Left forelimb (tissue), 1 donor: ENCODE data around the gene PTGDS.

ENCODE experiments used
- DNase-seq: peaks from one replicate; pipeline ENCODE4 v3.0.0-alpha.2; 2018; ENCODE audit warnings: low spot score

The PTGDS gene

GRCh38 chr9:137011156-137011555 lies 33.9 kb downstream of the PTGDS start:
- no peak for DNase-seq

DNA sequence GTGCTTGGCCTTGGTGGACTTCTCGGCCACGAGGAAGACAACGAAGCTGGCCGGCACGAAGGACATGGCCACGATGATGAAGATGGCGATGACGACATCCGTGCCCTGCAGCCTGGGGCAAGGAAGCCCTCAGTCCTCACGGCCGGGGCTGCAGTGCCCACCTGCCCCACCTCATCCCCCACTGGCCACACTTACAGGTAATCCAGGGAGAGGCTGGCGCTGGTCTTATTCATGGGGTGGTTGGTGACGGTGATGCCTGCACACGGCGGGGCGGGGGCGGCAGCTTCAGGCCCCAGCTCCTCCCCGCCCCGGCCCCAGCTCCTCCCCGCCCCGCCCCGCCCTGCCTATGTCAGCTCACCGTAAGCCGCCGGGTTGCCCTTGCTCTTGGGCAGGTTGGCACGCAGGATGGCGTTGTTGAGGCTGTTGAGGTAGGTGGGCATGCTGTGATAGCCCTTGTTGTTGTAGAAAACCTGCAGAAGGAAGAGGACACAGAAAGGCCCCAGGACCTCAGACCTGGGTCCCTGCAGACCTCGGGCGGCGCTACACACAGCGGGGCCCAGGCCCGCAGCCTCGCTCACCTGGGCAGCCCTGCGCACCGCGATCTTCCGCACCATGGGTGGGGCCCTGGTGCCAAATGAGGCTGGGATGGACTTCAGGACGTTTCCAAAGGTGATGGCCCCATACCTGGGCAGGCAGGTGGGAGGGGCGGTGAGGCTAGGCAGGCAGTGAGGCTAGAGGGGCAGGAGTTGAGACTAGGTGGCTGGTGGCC lies 34.8 kb downstream of the PTGDS start:
- no peak for DNase-seq

DNA sequence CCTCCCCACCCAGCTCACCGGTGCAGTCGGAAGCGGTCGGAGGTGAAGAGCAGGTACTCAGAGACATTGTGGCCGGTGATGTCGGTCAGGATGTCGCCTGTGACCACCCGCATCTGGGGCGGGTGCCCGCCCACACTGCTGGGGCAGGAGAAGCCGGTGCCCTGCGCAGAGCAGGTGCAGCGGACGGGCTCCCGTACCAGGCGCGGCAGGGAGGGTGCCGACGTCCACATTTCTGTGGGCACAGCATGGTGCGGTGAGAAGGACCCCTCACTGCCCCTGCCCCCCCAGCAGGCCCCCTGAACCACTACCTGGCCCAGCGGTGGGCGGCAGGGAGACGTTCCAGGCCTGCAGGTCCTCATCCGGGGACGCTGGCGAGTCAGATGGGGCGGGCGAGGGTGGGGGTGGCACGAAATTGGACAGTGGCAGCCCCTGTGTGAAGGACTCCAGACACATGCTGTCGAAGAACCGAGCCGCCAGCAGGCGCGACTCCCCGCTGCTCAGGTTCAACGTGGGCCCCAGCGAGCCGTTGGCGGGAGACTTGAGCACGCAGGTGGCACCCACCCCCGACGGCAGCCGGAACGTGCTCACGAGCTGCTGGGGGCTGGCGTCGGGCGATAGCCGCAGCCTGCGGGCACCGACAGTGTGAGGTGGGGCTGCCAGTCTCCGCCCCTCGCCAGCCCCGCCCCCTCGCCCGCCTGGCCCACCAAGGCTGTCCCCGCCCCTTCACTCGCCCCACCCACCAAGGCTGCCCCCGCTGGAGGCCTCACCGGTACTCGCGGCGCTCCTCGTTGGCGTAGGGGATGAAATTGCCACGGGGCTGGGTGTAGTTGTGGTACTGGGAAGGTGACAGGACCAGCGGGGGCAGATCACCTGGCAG lies 35.6 kb downstream of the PTGDS start:
- no peak for DNase-seq

DNA sequence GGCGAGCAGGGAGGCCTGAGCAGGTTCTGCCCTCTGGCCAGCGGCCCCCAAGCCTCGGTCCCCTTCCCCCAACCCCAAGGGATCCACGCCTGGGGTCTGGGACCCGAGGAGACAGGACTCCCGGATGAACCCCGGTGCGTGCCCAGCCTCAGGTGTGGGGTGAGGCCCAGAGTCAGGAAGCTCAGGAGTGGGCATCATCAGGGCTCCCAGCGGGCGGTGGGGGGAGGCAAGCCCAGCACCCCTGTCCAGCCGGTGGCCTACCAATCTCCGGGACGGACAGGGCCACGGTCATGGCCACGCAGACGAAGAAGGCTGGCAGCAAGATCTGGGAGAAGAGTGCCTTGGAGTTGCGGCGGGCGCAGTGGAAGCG lies 36.3 kb downstream of the PTGDS start:
- no peak for DNase-seq

- DNase-seq = no peak
These were observed 36.9 kb downstream of the PTGDS start for GRCh38 chr9:137014166-137014565.

GRCh38 chr9:137014776-137015539 lies 37.7 kb downstream of the PTGDS start:
- no peak for DNase-seq

GRCh38 chr9:137015540-137015930 lies 38.2 kb downstream of the PTGDS start:
- DNase-seq = no peak

GRCh38 chr9:137015976-137016375 lies 38.7 kb downstream of the PTGDS start:
- DNase-seq = no peak

- DNase-seq = no peak
These were observed 39.1 kb downstream of the PTGDS start for GRCh38 chr9:137016436-137016835.

- DNase-seq = no peak
These were observed 39.8 kb downstream of the PTGDS start for GRCh38 chr9:137017071-137017470.

DNA sequence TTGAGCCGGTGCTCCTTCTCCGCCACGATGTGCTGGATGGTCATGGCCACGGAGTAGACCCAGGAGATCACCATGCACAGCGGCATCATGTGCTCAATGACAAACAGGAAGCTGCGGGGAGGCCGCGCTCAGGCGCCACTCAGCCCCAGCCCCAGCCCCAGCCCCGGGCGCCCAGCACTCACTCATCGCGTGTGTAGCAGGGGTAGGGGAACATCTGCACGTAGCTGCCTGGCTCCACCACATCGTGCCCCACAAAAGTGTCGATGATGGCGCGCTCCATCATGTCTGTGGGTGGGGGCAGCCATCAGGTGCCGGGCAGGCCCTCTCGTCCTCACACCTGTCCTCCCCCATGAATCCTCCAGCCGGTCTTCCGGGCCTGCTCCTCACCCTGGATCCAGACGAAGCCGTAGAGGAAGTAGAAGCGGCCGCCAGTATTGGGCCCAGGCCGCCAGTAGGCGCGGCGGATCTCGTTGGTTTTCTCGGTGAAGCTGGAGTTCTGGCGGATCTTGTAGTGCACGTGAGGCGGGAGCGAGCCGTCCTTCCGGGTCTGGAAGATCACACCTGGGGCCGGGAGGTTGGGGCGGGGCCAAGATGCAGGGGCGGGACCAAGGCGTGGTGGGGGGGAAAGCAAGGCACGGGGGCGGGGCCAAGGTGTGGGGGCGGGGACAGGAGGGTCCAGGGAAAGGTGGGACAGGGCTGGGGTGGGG lies 40.6 kb downstream of the PTGDS start:
- DNase-seq = no peak

- no peak for DNase-seq
These were observed 41.7 kb downstream of the PTGDS start for GRCh38 chr9:137018761-137019559.

DNA sequence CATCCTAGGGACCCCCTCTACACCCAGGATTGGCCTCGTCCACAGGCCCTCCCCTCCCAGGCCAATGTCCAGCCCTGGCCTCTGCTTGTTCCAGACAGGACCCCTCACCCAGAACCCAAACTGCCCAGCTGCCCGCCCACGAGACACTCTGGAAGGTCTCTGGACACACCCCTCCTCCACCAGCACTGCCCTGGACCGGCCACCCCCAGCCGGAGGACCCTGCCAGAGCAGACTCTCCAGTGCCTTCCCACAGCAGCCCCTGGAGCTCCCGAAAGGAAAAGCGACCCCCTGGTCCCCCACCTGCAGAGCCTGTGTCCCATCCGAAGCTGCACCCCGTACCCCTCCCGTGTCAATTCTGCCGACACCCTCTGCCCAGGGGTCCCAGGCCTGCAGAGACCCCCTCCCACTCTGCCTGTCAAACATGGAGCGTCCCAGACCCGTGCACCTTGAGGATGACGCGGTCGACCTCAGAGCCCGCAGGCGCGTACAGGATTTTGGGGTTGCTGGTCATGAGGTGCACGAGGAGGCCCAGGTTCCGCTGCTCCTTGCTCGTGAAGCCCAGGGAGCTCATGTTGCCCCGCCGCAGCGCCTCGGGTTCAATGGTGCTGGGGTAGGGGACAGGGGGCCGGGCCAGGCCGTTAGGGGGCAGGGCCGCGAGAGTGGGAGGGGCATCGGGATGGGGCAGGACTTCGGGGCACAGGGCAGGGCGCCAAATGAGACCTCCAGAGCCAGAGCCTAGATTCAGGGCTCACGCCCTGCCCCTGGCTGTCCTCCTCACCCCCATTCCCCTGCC lies 42.8 kb downstream of the PTGDS start:
- no peak for DNase-seq

GRCh38 chr9:137020771-137021567 lies 43.7 kb downstream of the PTGDS start:
- no peak for DNase-seq

- DNase-seq = no peak
These were observed 44.3 kb downstream of the PTGDS start for GRCh38 chr9:137021568-137021978.

DNA sequence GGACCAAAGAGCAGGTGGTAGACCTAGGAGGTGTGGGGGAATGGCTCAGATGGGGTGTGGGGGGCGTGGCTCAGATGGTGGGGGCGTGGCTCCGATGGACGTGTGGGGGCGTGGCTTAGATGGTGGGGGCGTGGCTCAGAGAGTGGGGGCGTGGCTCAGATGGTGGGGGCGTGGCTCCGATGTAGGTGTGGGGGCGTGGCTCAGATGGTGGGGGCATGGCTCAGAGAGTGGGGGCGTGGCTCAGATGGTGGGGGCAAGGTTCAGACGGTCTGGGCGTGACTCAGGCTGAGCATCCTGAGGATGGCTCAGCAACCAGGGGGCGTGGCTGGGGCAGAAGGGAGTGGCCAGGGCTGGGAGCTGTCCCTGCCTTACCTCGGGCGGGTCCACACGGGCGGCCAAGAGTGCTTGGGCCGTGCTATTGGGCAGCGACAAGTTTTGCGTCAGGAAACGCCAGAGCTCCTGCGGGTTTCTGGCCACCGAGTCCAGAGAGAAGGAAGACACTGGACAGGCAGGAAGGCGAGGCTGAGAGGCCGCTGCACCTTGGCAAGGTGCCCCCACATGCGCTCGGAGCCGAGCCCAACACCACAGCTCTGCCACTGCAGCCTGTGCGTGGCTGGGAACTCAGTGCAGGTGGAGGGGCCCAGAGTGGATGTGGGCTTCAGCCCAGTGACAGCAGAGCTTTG lies 44.8 kb downstream of the PTGDS start:
- DNase-seq = no peak

- DNase-seq = no peak
These were observed 45.3 kb downstream of the PTGDS start for GRCh38 chr9:137022662-137023008.

DNA sequence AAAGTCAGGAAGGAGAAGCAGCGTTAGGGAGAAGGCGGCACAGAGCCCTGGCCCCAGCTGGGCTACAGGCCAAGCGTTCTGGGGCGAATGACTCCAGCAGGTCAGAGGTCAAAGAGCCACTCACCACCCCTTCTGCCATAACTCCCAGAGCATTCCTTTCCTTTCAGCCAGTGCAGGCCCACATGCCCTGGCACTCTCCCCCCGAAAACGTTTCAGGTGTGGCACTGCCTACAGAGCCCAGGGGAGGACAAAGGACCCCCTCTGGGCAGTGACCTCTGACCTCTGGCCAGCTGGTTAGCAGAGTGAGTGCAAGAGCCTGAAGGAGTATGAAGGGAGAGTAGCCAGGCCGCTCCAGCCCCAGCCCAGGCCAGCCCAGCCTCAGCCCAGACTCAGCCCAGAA lies 45.9 kb downstream of the PTGDS start:
- DNase-seq = no peak

DNA sequence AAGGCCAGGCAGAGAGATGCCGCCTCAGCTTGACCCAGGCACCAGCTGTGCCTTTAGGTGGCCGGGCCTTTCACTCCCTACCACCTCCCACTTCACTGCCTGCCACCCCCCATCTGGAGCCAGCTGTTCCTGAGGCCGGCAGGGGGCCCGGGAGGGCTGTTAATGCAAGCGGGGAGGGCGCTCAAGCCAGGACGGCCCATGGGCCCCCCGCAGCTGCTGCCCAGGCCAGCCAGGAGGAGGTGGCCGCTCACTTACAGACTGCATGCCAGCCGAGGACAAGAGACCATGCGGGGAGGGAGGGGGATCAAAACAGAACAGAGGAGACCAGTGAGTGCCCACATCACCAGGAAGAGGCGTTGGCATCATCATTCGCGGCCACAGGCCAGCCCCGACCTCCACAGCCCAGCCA lies 46.3 kb downstream of the PTGDS start:
- DNase-seq = no peak
